IPS-11a (cell line): ENCODE results near the gene GPR176.
"Not testable (repeated sequence)": the region's sequence is repeated elsewhere in the genome, so short reads cannot be mapped to it uniquely, and the experiment has no call there.

Source experiments
- H3K4me3 ChIP-seq: one replicate; pipeline ENCODE4 v1.5.1; 2013; ENCODE audit warnings: low read depth, low read length, control low read depth

Gene GPR176

GRCh38 chr15:39893051-39893450, 27.0 kb downstream of the GPR176 start:
- not testable (repeated sequence) for H3K4me3 ChIP-seq

- H3K4me3 ChIP-seq, result no peak overlapping the region
These were observed 27.6 kb downstream of the GPR176 start for GRCh38 chr15:39892418-39892817.

DNA sequence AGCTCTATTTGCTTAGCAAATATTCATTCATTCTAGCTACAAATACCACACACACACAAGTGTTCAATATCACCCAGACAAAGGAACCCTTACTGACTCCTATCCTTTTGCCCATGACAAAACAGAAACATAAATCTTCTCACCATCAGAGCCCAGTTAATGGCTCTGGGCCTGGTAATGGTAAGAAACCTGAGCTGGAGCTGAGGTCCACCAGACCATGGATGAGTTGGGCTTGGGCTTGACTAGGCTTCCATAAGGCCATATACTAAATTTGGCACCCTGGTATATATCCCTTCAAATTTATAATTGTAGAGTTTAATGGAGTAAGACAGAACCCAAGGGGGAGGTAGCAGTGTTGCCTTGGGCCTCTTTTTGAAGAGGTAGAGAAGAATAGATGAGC, 29.4 kb downstream of the GPR176 start:
- H3K4me3 ChIP-seq, result no peak overlapping the region

DNA sequence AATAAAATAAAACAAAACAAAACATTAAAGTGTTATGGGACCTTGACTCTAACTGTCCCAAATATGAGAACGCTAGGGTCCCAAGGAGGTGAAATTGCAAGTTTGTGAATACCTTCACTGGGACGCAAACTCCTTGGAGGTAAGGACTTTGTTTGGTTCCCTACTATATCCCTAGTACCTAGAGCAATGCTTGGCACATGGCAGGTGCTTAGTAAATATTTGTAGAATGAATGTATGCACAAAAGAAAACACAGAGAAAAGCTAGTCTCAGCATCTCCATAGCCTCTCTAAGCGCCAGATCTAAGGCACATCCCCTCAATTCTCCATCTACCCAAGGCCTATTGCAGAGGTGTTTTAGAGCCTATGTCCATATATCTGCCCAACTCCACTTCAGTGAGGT, 30.5 kb downstream of the GPR176 start:
- H3K4me3 ChIP-seq, result no peak overlapping the region

- no peak overlapping the region for H3K4me3 ChIP-seq
These were observed 31.3 kb downstream of the GPR176 start for GRCh38 chr15:39888809-39889208.

DNA sequence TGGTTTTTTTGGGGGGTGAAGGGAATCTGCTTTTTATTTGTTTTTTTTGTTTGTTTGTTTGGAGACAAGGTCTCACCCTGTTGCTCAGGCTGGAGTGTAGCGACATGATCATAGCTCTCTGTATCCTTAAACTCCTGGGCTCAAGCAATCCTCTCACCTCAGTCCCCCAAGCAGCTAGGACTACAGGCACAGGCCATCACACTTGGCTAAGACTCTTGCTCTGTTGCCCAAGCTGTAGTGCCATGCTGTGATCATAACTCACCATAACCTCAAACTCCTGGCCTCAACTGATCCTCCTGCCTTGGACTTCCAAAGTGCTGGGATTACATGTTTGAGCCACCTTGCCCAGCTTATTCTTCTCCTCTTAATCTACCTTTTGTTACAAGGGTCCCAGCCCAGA, 31.8 kb downstream of the GPR176 start:
- no peak overlapping the region for H3K4me3 ChIP-seq

GRCh38 chr15:39887832-39888231, 32.2 kb downstream of the GPR176 start:
- H3K4me3 ChIP-seq, result no peak overlapping the region

DNA sequence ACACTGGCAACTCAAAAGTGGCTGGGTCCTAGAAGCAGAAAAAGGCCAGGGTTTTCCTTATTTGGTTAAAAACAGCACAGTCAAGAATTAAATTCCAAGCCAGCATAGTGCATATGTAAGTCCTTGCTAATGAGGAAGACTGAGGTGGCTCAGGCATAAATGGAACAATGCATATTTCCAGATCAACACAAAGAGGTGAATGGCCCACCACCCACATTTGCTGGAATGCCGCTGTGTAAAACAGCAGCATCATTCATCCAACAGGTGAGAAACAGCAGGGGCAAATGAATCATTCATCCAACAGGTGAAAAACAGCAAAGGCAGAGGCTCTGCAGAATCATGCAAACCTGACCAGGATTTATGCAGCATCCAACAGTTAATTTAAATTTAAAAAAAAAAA, 32.9 kb downstream of the GPR176 start:
- no peak overlapping the region for H3K4me3 ChIP-seq

GRCh38 chr15:39886418-39886817, 33.6 kb downstream of the GPR176 start:
- no peak overlapping the region for H3K4me3 ChIP-seq

- H3K4me3 ChIP-seq, result no peak overlapping the region
These were observed 34.8 kb downstream of the GPR176 start for GRCh38 chr15:39885099-39885777.

DNA sequence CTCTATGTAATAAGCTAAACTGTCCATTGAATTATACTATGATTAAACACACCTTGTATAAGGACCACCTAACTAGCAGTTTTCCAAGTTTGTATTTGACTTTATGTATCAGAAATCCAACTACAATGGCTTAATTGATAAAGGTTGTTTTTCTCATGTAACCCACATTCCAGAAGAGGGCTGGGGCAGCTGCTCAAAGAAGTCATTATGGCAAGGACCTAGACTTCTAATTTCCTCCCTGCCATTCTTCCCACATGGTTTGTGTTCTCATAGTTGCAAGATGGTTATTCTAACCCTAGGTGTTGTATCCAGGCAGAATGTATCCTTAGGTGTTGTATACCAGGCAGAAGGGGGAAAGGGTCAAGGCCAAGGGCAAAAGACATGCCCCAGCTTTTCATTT, 35.7 kb downstream of the GPR176 start:
- H3K4me3 ChIP-seq, result no peak overlapping the region

- H3K4me3 ChIP-seq, result no peak overlapping the region
These were observed 37.5 kb downstream of the GPR176 start for GRCh38 chr15:39882602-39883001.

DNA sequence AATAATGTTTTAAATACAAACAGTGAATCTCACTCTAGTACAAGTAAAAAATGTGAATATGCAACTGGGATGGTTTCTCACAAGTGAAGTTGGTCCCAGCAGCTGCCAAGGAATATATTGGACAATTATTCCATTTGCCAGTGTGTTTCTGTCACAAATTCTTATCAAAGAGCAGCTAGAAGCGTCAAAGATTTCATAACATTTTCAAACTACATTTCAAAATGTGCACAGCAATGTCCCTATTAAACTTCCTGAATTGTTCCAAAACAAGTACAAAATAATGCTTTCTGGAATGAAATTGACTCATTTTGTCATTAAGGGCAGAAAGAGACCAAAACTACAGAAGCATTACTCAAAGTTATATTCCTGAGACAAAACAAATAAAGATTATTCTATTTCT, 38.3 kb downstream of the GPR176 start:
- no peak overlapping the region for H3K4me3 ChIP-seq

DNA sequence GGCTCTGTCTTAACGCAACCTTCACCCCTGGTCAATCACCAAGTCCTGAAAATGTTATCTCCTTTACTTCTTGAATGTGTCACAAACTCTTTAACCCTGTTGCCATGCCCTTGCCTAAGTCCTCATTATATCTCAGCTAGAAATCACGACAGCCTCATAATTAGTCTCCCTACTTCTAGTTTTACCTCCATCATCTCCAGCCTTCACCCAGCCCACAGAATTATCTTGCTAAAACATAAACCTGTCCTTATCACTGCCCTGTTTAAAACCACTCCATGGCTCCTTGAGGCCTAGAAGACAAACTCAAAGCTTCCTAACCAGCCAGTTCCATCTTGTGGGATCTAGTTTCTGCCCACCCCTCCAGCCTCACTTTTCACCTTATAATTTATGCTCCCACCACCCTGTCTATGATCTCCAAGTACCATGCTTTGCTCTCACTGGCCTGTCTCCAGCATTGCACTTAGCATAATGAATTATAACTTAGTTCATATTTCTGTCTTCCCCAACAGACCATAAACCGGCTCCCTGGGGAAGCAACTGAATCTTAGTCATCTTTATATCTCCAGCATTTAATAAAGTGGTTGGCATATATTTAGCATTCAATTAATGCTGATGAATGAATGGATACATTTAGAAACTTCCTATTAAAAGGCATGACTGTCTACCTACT, 39.2 kb downstream of the GPR176 start:
- no peak overlapping the region for H3K4me3 ChIP-seq

- no peak overlapping the region for H3K4me3 ChIP-seq
These were observed 41.7 kb downstream of the GPR176 start for GRCh38 chr15:39878406-39878785.

GRCh38 chr15:39874890-39875549, 45.0 kb downstream of the GPR176 start:
- H3K4me3 ChIP-seq, result no peak overlapping the region

DNA sequence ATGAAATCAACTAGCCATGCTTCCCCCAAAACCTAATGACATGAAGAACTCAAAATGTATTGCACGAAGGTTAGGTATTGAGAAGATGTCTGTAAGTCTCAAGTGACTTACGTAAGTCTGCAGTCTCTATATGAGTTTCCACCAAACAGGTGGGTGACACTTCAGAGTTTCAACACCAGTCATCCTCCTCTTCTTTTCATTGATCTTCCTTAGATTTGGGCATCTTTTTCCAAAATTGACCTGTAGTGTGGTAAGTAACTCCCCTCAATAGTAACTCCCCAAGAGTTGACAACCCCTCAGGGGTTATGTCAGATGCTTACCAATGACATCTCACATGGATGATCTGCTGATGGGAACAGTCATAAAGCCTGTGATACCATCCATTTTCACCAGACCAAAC, 46.1 kb downstream of the GPR176 start:
- no peak overlapping the region for H3K4me3 ChIP-seq

GRCh38 chr15:39870537-39870936, 49.5 kb downstream of the GPR176 start:
- H3K4me3 ChIP-seq, result no peak overlapping the region

DNA sequence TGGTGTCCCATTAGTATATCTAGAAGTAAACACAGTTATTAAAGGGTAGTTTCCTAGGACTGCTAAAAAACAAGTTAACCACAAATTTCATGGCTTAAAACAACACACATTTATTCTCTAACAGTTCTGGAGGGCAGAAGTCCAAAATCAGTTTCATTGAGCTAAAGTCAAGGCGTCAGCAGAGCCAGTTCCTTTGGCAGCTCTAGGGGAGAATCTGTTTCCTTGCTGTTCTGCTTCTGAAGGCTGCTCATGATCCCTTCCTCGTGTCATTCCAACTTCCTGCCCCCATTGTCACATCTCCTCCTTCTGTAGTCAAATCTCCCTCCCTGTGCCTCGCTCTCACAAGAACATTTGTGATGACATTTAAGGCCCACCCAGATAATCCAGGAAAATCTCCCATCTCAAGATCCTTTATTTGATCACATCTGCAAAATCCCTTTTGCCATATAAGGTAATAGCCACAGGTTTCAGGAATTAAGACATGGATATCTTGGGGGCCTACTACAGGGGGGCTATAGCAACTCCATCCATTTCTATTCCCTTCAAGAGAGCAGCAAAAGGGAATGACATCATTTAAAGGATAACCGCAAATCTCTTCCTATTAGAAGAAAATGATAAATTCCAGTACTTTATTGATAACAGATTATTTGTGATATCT, 50.1 kb downstream of the GPR176 start:
- no peak overlapping the region for H3K4me3 ChIP-seq

- H3K4me3 ChIP-seq, result no peak overlapping the region
These were observed 50.8 kb downstream of the GPR176 start for GRCh38 chr15:39869254-39869653.

DNA sequence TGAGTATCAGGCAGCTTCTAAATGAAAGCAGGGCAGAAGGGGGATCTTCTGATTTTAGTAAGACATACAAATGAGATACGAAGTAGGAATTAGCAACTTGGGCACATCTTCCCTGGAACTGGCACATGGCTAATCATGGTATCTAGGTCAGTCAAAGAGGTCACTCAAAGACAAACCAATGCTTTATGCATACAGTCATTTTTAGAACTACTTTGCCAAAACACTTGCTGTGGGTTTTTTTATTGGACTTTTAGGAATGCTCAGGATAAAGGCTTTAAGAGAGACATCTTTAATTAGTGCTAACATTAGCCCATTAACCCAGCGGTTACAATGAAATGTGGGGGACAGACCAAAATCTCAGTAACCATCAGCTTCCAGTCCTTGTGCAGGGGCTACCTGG, 51.7 kb downstream of the GPR176 start:
- no peak overlapping the region for H3K4me3 ChIP-seq

DNA sequence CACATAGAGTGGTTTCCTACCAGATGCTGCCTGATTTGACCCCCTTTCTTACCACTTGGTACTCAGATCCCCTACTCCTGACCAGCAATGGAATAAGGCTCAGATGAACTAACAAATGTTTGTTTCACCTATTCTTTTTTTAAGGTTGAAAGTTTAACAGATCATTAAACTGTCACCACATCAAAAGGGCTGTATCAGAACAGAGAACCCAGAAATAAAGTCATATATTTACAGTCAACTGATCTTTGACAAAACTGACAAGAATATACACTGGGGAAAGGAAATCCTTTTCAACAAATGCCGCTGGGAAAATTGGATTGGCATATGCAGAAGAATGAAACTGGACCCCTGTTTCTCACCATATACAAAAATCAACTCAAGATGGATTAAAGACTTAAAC, 56.0 kb downstream of the GPR176 start:
- no peak overlapping the region for H3K4me3 ChIP-seq
